ENCODE results near the gene FHAD1.
A peak's percentile ranks its signal among the peaks of the same experiment; 100 is the strongest.
"Not testable (repeated sequence)": the region's sequence is repeated elsewhere in the genome, so short reads cannot be mapped to it uniquely, and the experiment has no call there.

Gene FHAD1

DNA sequence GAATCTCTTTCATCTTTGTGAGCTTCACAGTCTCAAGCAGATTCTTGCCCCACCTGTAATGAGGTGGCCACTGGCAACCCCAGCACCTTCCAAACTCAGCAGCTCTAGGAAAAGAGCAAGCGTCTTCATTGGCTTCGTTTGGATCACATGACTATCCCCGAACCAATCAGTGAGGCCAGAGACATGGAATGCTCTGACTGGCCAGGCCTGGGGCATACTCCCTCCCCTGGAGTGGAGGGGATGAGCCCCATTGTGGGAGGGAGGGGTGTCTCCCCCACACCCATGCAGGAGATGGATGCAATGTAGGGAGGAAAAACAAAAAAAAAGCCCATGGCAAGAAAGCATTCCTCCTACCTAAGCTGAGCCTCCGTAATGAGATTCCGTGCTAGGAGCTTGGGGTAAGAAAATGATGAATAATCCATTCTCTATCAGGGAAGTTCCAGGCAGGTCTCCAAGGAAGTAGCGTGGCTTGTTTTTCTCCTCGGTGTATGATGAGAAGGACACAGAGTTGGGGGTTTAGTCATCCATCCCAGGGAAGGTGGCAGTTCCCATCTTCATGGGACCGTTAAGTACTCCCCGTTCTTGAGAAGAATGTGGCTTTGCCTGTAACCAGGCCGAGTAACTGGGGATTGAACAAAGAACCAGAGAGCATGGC is 32.7 kb downstream of the FHAD1 start:
- no peak for DNase-seq

DNA sequence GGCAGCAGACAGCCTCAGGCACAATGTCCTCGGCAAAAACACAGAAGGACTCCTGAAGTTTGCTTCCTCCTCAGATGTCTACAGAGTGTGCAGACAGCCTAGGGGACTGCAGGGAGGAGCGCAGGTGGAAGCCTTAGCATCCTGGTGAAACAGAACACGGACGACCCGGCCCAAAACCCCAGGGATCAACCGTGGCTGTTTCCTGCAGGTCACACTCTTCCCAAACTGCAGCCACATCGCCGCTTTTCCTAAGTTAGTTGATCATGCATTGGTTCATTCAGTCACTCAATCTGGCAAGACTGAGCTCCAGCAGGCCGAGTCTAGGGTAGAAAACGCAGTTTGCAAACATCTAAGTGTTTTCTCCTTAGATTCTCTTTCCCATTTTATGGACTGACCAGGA is 33.4 kb downstream of the FHAD1 start:
- no peak for DNase-seq

- no peak for DNase-seq
Measured at GRCh38 chr1:15282038-15282437, 35.0 kb downstream of the FHAD1 start.

DNA sequence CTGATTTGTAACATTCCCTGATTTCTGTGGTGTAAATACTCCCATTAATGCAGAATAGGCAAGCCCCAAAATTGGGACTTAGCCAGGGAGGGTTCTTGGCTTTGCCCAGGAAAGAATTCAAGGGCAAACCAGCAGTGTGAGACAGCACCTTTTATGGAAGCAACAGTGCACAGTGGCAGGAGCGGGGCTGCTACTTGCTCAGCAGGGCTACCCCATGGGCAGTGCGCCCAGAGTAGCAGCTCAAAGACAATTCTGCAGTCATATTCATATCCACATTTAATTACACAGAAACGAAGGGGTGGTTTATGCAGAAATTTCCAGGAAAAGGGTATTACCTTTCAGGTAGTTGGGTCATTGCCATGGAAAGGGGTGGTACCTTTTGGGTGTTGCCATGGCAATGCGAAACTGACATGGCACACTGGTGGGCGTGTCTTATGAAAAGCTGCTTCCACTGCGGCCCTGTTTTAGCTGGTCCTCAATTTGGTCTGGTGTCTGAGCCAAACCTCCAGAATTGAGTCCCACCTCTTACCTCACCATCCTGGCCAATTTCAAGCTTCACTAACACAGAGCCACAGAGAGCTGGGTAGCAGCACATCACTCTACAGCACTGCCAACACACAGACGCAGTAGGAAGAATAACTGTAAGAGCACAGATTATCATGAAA is 35.9 kb downstream of the FHAD1 start:
- no peak for DNase-seq

GRCh38 chr1:15283526-15283925 is 36.5 kb downstream of the FHAD1 start:
- no peak for DNase-seq

GRCh38 chr1:15286452-15286851 is 39.4 kb downstream of the FHAD1 start:
- no peak for DNase-seq

DNA sequence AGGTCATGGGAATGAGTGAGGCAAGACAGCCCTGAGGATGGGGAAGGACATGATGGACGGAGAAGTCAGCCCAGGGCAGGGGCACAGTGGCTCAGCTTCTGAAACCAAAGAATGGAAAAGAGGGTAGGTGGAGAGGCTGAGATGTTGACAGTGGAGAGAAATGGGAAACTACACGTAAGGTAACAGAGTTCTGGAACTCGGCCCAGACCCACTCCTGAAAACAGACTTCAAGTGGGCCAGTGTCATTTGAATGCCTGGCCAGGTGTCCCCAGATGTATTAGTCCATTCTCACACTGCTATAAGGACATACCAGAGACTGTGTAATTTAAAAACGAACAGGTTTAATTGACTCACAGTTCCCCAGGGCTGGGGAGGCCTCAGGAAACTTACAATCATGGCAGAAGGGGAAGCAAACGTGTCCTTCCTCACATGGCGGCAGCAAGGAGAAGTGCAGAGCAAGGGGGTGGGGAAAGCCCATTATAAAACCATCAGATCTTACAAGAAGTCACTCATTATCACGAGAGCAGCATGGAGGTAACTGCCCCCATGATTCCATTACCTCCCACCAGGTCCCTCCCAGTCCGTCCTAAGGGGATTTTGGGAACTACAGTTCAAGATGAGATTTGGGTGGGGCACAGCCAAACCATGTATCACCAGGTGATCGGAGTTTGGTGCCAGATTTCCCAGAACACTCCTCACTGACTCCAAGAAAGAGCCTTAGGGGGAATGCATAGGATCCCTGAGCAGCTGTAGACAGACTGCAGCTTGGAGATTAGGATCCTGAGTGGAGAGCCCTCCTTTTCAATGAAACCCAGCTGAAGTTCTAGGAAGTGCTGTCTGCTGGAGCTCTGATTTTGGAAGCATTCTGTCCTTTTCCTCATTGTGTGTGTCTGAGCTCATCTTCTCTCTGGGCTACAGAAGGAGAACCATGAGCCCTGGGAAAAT is 40.3 kb downstream of the FHAD1 start:
- no peak for DNase-seq

DNA sequence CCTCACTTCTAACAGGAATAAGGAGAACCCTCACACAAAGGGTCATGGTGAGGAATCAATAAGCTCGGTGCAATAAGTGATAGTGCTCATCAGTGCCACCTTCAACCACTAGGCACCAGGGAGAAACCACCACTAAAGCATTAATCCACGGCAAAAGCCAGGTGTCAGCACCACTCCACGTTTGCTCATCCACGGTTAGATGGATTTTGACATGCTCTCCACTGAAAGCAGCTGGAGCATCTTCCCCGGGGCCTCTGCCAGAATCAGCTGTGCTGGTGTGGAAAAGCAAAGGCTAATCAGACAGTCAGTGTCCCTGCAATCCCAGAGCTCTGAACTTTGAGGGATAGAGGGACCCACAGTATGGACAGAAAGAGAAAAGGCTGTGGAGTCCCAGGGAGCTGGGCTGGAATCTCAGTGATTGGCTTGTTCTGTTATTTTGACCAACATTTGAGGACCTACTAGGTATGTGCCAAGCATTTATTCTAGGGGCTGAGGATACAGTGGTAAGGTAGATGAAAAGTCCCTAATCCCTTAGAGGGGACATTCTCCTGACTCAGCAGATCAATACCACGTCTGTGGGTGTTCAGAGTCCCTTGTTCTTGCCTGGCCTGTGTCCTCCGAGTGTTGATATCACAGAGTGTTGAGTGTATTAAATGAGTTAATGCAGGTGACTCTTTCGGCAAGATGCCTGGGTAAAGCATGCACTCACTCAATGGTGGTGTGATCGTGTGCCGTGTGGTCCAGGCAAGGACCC is 41.3 kb downstream of the FHAD1 start:
- no peak for DNase-seq

- DNase-seq = no peak
Measured at GRCh38 chr1:15289251-15289651, 42.2 kb downstream of the FHAD1 start.

DNA sequence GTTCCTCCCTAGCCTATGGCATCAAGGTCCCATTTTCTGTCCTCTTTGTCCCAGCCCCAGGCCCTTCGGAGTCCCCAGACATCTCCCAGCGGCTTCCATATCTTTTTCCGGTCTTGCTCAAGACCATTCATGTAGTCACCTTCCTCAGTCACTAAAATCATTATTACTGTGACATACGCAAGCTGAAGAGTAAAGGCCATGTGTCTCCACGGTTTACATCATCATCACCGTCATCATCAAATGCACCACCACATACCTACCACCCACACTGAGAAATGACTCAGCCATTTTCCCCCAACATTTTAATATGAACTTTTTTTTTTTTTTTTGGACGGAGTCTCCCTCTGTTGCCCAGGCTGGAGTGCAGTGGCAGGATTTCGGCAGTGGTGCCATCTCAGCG is 43.4 kb downstream of the FHAD1 start:
- DNase-seq = no peak

- no peak for DNase-seq
Measured at GRCh38 chr1:15295696-15296095, 48.7 kb downstream of the FHAD1 start.

GRCh38 chr1:15296585-15297321 is 49.7 kb downstream of the FHAD1 start:
- peak; percentile 20 for DNase-seq

GRCh38 chr1:15297975-15298374 is 51.0 kb downstream of the FHAD1 start:
- DNase-seq = not testable (repeated sequence)

DNA sequence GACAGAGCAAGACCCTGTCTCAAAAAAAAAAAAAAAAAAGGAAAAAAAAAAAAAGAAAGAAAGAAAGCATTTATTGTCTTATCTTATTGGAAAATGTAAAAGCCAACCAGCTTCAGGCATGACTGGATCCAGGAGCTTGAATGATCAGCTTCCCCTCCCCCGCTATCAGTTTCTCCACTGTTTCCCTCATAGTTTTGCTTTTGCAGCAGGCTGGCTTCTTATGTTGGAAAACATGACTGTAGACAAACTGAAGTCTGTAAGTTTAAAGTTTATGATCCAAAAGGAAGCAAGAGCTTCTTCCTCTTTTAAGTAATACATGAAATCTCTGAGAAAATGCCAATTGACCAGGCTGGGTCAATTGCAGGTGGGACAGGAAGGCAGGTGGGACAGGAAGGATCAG is 52.2 kb downstream of the FHAD1 start:
- no peak for DNase-seq

DNA sequence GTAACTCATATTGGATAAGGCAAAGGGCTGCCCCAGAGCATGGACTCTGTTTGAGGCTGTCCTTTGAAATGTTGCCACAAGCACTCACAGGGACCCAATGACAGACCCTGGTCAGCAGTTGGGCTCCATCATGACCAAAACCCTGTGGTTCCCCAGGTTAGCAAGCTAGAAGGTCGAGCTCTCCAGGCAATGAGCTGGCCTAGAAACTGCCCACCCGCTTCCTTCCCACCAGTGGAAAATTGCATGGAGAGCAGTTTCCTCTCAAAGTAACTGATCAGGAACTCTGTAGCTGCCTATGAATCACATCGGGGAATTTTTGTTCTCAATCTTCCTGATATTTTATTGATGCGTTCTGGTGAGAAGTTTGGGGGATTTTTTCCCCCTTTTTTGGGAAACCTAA is 52.8 kb downstream of the FHAD1 start:
- no peak for DNase-seq

GRCh38 chr1:15303935-15304334 is 56.9 kb downstream of the FHAD1 start:
- DNase-seq = no peak

- DNase-seq = peak; percentile 39
Measured at GRCh38 chr1:15304708-15305467, 57.9 kb downstream of the FHAD1 start.

DNA sequence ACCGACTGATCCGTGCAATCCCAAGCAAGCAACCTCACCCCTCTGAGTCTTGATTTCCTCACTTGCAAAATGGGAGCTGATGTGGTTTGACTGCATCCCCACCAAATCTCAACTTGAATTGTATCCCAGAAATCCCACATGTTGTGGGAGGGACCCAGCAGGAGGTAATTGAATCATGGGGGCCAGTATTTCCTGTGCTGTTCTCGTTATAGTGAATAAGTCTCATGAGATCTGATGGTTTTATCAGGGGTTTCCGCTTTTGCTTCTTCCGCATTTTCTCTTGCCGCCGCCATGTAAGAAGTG is 58.4 kb downstream of the FHAD1 start:
- DNase-seq = no peak

DNA sequence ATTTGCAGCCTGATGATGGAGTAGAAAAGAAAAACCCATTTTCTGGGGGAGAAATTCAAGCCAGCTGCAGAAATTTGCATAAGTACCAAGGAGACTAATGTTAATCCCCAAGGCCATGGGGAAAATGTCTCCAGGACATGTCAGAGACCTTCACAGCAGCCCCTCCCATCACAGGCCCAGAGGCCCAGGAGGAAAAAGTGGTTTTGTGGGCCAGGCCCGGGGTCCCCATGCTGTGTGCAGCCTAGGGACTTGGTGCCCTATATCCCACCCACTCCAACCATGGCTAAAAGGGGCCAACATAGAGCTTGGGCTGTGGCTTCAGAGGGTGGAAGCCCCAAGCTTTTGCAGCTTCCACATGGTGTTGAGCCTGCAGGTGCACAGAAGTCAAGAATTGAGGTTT is 59.3 kb downstream of the FHAD1 start:
- not testable (repeated sequence) for DNase-seq

DNA sequence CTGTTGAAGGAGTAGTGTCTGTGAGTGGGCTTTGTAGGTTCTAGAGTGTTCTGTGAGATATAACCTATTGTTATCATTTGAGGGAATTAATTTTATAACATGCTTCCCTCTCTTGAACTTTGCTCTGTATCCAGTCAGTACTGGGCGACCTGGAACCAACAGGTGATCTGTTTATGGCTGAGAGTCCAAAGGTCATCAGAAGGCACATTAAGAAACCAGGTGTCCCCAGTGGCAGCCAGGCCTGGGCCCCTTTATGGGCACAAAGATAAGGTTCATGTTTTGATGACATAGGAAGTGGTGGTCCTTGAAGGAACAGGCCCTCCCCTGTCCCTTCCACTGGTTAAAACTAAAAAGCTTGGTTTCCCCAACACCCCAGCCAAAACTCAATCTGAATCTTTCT is 61.1 kb downstream of the FHAD1 start:
- DNase-seq = no peak

DNA sequence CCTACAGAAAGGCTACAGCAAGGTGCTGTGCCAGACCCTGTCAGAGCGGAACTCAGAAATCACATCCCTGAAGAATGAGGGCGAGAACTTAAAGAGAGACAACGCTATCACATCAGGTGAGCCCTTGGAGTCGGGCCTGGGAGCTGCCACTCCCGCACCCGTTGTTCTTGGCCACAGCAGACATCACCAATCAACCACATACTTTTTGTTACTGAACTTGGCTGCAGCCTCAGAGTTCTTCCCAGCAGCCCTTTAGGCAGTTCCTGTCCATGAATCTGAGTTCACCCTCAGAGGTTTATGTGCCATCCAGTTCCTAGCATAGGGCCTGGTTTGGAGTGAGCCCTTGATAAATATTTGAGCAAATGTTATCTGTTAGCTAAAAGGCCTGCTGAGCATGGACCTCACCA is 61.6 kb downstream of the FHAD1 start:
- DNase-seq = no peak

- DNase-seq = no peak
Measured at GRCh38 chr1:15309687-15310086, 62.7 kb downstream of the FHAD1 start.

Measured in CD4-positive, alpha-beta T cell treated with Interleukin-4 for 4 hours (primary cell).